GM12878 (cell line): ENCODE results near the gene ABRACL.

Experiments used
- ATF2 ChIP-seq: IDR thresholded peaks from 2 replicates; pipeline ENCODE4 v1.6.1; 2012; ENCODE audit warnings: low read length, inconsistent platforms
- CTCF ChIP-seq, 3 experiments: IDR thresholded peaks in 2 of 3; conservative IDR thresholded peaks in 1 of 3; 2 replicates each; pipeline ENCODE4 v1.5.1; 2011; ENCODE audit warnings: low read depth in 3 of 3, low read length in 3 of 3, mild to moderate bottlenecking in 3 of 3, control low read depth in 2 of 3, moderate library complexity in 2 of 3, inconsistent platforms in 1 of 3, mixed read lengths in 1 of 3; ENCODE audit not compliant: control insufficient read depth in 2 of 3, insufficient read depth in 1 of 3; ENCODE audit errors: extremely low read depth in 1 of 3
- EP300 ChIP-seq, 2 experiments: fragments of 150-350 bp in 1 of 2; IDR thresholded peaks; 2 replicates each; pipeline ENCODE4 v1.6.1; 2011 to 2012; ENCODE audit warnings: low read depth in 2 of 2, low read length in 2 of 2, borderline replicate concordance in 1 of 2, improper control_type of control experiment in 1 of 2, inconsistent platforms in 1 of 2; ENCODE audit not compliant: control insufficient read depth in 1 of 2
- ESRRA ChIP-seq: IDR thresholded peaks from 2 replicates; pipeline ENCODE4 v1.6.1; 2012; ENCODE audit warnings: mild to moderate bottlenecking, low read length, improper control_type of control experiment
- IRF3 ChIP-seq: fragments of 450-650 bp; IDR thresholded peaks from 2 replicates; pipeline ENCODE4 v1.6.1; 2014; ENCODE audit warnings: mild to moderate bottlenecking
- SMAD1 ChIP-seq: fragments of 450-650 bp; IDR thresholded peaks from 2 replicates; pipeline ENCODE4 v1.6.1; 2018; ENCODE audit warnings: mild to moderate bottlenecking, low read depth; ENCODE audit not compliant: partially characterized antibody
- TAF1 ChIP-seq: IDR thresholded peaks from 2 replicates; pipeline ENCODE4 v1.6.1; 2011; ENCODE audit warnings: mild to moderate bottlenecking, low read depth, low read length, borderline replicate concordance
- ZBTB11 ChIP-seq: fragments of 450-650 bp; formaldehyde crosslinking; IDR thresholded peaks from 2 replicates; pipeline ENCODE4 v1.5.0; 2022; ENCODE audit warnings: mild to moderate bottlenecking, missing genetic modification characterization

- TF ChIP-seq IRF3 (no peak), EP300 (IDR thresholded peaks at IDR 0.05; ENCODE audit: borderline replicate concordance in 1 of 2, control insufficient read depth in 1 of 2, low read depth in 2 of 2, low read length in 2 of 2) (no peak), ZBTB11 (no peak), ATF2 (no peak), TAF1 (peak; percentile 92), CTCF (IDR thresholded peaks at IDR 0.05 in 2 of 3, conservative IDR thresholded peaks at IDR 0.05 in 1 of 3; ENCODE audit: control insufficient read depth in 2 of 3, extremely low read depth in 1 of 3, insufficient read depth in 1 of 3, low read depth in 3 of 3, low read length in 3 of 3) (peak; percentile 83 to 93 (median 90)), ESRRA (no peak; the same call in 1 of the 2 replicates), SMAD1 (no peak)
Measured at GRCh38 chr6:138987643-138988468, 40.7 kb upstream of the ABRACL start, which contains the start of gene REPS1.
